Gastrocnemius medialis (tissue), 4 donors: Measurements from ENCODE around the gene PPP1CA.

Experiments used
- POLR2A ChIP-seq, 2 donors: fragments of 450-650 bp; IDR thresholded peaks; one replicate each; pipeline ENCODE4 v1.6.1; 2017; ENCODE audit warnings: antibody characterized with exemption in 2 of 2, mild to moderate bottlenecking in 2 of 2, moderate library complexity in 2 of 2
- TF ChIP-seq, protein P1 (sequence below), 5 experiments: fragments of 450-650 bp in 3 of 5; fragments of 200-600 bp in 2 of 5; sonication (generic) in 2 of 5; IDR thresholded peaks in 4 of 5; conservative IDR thresholded peaks in 1 of 5; 1 replicate in 4 of 5; 2 replicates in 1 of 5; pipeline ENCODE4 v1.5.1; 2016 to 2019; ENCODE audit warnings: antibody characterized with exemption in 5 of 5, mild to moderate bottlenecking in 3 of 5, moderate library complexity in 3 of 5

DNA sequence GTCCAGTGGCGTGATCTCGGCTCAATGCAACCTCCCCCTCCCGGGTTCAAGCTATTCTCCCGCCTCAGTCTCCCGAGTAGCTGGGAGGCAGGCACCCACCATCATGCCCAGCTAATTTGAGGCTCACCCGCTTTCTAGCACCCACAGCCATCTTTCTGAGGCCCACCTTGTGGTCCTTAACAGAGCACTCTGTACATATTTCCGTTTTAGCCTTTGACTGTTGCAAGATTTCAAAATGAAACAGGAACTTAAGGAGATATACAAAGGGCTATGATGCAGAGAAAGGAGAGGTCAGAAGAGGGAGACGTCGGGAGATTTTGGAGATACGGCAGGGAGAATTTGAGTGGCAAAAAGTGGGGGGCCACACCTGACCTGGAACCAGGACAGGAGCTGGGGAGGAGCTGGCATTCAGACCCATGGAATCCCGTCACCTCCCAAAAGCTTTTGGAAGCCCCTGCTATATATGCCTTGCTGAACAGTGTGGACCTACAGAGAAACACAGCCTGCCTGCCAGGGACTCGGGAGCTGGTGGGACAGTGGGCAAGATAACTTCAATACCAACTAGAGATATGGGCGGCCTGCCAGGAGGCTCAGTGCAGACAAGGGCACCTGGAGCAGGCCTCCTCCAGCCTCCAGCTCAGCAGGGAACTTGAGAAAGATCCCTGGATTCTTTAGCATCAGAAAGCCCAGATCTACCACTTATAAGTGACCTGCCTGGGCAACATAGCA lies 20.2 kb downstream of the PPP1CA start:
- TF ChIP-seq POLR2A (IDR thresholded peaks at IDR 0.05) = no peak
- TF ChIP-seq, protein P1, sequence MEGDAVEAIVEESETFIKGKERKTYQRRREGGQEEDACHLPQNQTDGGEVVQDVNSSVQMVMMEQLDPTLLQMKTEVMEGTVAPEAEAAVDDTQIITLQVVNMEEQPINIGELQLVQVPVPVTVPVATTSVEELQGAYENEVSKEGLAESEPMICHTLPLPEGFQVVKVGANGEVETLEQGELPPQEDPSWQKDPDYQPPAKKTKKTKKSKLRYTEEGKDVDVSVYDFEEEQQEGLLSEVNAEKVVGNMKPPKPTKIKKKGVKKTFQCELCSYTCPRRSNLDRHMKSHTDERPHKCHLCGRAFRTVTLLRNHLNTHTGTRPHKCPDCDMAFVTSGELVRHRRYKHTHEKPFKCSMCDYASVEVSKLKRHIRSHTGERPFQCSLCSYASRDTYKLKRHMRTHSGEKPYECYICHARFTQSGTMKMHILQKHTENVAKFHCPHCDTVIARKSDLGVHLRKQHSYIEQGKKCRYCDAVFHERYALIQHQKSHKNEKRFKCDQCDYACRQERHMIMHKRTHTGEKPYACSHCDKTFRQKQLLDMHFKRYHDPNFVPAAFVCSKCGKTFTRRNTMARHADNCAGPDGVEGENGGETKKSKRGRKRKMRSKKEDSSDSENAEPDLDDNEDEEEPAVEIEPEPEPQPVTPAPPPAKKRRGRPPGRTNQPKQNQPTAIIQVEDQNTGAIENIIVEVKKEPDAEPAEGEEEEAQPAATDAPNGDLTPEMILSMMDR (IDR thresholded peaks at IDR 0.05 in 4 of 5, conservative IDR thresholded peaks at IDR 0.05 in 1 of 5) = no peak
